PFSK-1 (cell line): ENCODE results near the gene ARL15.

ENCODE experiments used
- FOXP2 ChIP-seq: optimal IDR thresholded peaks from 2 replicates; pipeline ENCODE3; 2011; ENCODE audit warnings: borderline replicate concordance, control low read depth, inconsistent platforms; ENCODE audit not compliant: insufficient read depth; ENCODE audit errors: extremely low read length, extremely low read depth
- POLR2AphosphoS5 ChIP-seq: IDR thresholded peaks from 2 replicates; pipeline ENCODE4 v1.6.1; 2012; ENCODE audit warnings: low read depth, mild to moderate bottlenecking, control low read depth, low read length, moderate library complexity
- SIN3A ChIP-seq: IDR thresholded peaks from 2 replicates; pipeline ENCODE4 v1.6.1; 2012; ENCODE audit warnings: mild to moderate bottlenecking, low read length, moderate library complexity, borderline replicate concordance; ENCODE audit not compliant: insufficient read depth
- TAF1 ChIP-seq: IDR thresholded peaks from 2 replicates; pipeline ENCODE4 v1.6.1; 2012; ENCODE audit warnings: low read length, control low read depth, borderline replicate concordance; ENCODE audit not compliant: insufficient read depth
- TF ChIP-seq, protein P1 (sequence below), 2 experiments: IDR thresholded peaks; 2 replicates each; pipeline versions ENCODE4 v1.6.1 to v1.8.0; 2011 to 2012; ENCODE audit warnings: low read depth in 2 of 2, low read length in 2 of 2, control low read depth in 1 of 2, inconsistent platforms in 1 of 2, mild to moderate bottlenecking in 1 of 2, moderate library complexity in 1 of 2; ENCODE audit not compliant: insufficient read depth in 1 of 2

The ARL15 gene

DNA sequence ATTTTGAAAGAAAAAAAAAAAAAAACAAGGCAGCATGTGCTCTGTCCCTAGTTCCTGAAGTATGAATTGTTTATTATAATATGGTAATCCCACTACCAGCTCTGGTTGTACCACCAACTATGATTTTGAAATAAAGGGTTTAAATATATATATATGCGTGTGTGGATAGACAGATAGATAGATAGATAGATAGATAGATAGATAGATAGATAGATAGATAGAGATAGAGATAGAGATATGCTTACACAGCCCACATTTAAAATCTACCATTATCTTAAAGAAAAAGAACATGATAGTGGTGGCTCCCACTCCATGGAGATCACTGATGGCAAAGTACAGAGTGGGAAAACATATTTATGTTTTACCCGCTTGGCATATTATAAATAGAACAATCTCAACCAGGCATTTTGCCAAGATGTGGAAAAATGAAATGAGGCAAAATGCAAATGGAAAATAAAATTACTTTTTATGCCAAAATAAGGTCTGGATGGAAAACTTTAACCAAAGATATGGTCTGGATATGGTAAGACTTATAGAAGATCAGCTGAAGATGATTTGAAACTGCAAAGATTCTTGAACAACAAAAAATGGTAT, 170.0 kb downstream of the ARL15 start:
- TF ChIP-seq POLR2AphosphoS5 (no peak), FOXP2 (no peak), TAF1 (no peak), SIN3A (no peak)
- TF ChIP-seq, protein P1, sequence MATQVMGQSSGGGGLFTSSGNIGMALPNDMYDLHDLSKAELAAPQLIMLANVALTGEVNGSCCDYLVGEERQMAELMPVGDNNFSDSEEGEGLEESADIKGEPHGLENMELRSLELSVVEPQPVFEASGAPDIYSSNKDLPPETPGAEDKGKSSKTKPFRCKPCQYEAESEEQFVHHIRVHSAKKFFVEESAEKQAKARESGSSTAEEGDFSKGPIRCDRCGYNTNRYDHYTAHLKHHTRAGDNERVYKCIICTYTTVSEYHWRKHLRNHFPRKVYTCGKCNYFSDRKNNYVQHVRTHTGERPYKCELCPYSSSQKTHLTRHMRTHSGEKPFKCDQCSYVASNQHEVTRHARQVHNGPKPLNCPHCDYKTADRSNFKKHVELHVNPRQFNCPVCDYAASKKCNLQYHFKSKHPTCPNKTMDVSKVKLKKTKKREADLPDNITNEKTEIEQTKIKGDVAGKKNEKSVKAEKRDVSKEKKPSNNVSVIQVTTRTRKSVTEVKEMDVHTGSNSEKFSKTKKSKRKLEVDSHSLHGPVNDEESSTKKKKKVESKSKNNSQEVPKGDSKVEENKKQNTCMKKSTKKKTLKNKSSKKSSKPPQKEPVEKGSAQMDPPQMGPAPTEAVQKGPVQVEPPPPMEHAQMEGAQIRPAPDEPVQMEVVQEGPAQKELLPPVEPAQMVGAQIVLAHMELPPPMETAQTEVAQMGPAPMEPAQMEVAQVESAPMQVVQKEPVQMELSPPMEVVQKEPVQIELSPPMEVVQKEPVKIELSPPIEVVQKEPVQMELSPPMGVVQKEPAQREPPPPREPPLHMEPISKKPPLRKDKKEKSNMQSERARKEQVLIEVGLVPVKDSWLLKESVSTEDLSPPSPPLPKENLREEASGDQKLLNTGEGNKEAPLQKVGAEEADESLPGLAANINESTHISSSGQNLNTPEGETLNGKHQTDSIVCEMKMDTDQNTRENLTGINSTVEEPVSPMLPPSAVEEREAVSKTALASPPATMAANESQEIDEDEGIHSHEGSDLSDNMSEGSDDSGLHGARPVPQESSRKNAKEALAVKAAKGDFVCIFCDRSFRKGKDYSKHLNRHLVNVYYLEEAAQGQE (IDR thresholded peaks at IDR 0.05; ENCODE audit: insufficient read depth in 1 of 2, low read depth in 2 of 2, low read length in 2 of 2): no peak

DNA sequence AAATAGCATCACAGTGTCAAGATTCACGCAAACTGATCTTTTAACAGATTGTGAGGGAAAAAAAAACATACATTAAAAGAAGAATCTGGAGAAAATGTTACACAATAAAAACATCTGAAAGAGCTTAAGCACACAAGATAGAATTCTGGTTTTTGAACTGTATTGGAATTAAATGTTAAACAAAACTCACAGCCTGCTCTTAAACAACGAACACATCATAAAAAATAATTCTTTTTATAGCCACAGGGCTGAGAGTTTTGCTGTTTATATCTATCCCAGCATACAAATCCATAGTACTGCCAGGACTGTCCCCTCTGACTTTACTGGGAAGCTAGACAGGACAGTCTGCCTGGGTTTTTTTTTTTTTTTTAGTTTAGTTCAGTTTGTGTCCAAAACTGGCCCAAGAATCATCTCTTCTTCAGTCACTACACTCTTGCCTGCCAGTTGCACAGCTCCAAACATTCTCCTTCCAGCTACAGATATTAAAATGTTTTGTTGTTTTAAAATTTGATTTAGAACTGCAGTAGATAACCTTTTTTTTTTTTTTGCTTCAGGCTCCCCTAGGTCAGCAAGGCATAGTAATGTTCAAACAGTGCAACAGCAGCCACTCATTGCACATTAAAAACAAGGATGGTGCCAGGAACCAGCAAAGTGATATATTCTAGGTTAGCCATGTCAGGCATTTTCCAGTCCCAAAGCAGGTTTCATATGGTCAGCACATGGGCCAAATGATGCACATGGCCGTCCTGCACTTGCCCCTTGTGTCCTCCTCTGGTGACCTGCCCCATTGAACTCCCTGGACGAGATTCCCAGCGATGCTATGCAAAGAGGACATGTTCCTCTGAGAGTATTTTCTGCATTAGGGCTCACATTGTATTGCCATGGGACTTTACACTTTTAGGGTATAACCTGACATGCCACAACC, 173.6 kb downstream of the ARL15 start:
- no peak for TF ChIP-seq SIN3A
- TF ChIP-seq TAF1: no peak
- TF ChIP-seq POLR2AphosphoS5: no peak
- TF ChIP-seq FOXP2: no peak
- TF ChIP-seq, protein P1 (IDR thresholded peaks at IDR 0.05; ENCODE audit: insufficient read depth in 1 of 2, low read depth in 2 of 2, low read length in 2 of 2): no peak

GRCh38 chr5:54135042-54135441, 175.3 kb downstream of the ARL15 start:
- no peak for TF ChIP-seq FOXP2

- TF ChIP-seq TAF1 (no peak), POLR2AphosphoS5 (no peak), FOXP2 (no peak), SIN3A (no peak)
- TF ChIP-seq, protein P1 (IDR thresholded peaks at IDR 0.05; ENCODE audit: insufficient read depth in 1 of 2, low read depth in 2 of 2, low read length in 2 of 2): no peak
Observed at GRCh38 chr5:54133917-54134316, 176.5 kb downstream of the ARL15 start.

DNA sequence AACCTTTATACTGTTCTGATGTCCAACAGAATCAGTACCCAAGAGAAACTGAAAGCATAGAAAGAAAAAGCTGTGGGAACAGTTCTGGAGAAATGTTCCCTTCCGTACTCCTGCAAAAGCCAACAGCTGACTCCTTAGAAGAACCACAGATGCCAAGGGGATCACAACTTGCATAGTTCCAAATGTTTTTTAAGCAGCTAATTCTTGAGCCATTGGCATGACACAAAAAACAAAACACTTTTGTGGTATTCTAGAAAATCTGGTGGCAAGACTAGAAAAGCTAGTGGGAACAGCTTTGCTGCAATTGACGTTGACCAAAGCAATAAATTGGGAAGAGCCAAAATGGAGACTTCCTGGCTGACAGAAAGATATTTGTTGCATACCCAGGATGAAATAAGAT, 189.9 kb downstream of the ARL15 start:
- no peak for TF ChIP-seq POLR2AphosphoS5
- TF ChIP-seq SIN3A: no peak
- TF ChIP-seq, protein P1 (IDR thresholded peaks at IDR 0.05; ENCODE audit: insufficient read depth in 1 of 2, low read depth in 2 of 2, low read length in 2 of 2): no peak
- no peak for TF ChIP-seq FOXP2
- no peak for TF ChIP-seq TAF1
